Measurements from ENCODE around the gene COX7A2L. TPM values are rescaled to one million over a fixed set of nuclear protein-coding genes. Genes with fewer than 3 reads are reported as not detected.

Gene COX7A2L
- total RNA-seq, 1 donor from 2014 or later = 80.7 TPM

- no peaks in the 10 kb centered on the region for H3K9me3 ChIP-seq
- DNase-seq (no peak), ATAC-seq (no peak)
- intact Hi-C loops (cut with DNase I) = no loop called here
- no peak for TF ChIP-seq CTCF (IDR thresholded peaks at IDR 0.05)
- H3K27me3 ChIP-seq = no peaks in the 10 kb centered on the region
- H3K4me1 ChIP-seq = no peaks in the 10 kb centered on the region
- H3K36me3 ChIP-seq = peaks cover 45% of the 10 kb centered on the region
- no peak overlapping the region for H3K27ac ChIP-seq
- no peak overlapping the region for H3K4me3 ChIP-seq
Observed at GRCh38 chr2:42324949-42325348, 36.1 kb downstream of the COX7A2L start.

- no peak for TF ChIP-seq CTCF (IDR thresholded peaks at IDR 0.05)
- ATAC-seq = no peak
- Histone ChIP-seq H3K9me3 (no peaks in the 10 kb centered on the region), H3K27me3 (no peaks in the 10 kb centered on the region), H3K4me1 (no peaks in the 10 kb centered on the region), H3K4me3 (no peak overlapping the region), H3K36me3 (peaks cover 45% of the 10 kb centered on the region), H3K27ac (no peak overlapping the region)
- DNase-seq = no peak
- intact Hi-C loops (cut with DNase I) = no loop called here
Observed at GRCh38 chr2:42324244-42324643, 36.8 kb downstream of the COX7A2L start.

GRCh38 chr2:42321452-42322064, 39.5 kb downstream of the COX7A2L start:
- Histone ChIP-seq H3K36me3 (peaks cover 54% of the 10 kb centered on the region), H3K4me1 (no peaks in the 10 kb centered on the region), H3K27ac (no peak overlapping the region), H3K4me3 (no peak overlapping the region), H3K27me3 (no peaks in the 10 kb centered on the region), H3K9me3 (no peaks in the 10 kb centered on the region)
- no peak for ATAC-seq
- intact Hi-C loops (cut with DNase I) = no loop called here
- no peak for TF ChIP-seq CTCF (IDR thresholded peaks at IDR 0.05)
- no peak for DNase-seq

GRCh38 chr2:42319265-42319664, 41.8 kb downstream of the COX7A2L start:
- no peaks in the 10 kb centered on the region for H3K27me3 ChIP-seq
- DNase-seq = no peak
- no peak for ATAC-seq
- intact Hi-C loops (cut with DNase I) = no loop called here
- H3K27ac ChIP-seq = no peak overlapping the region
- H3K4me3 ChIP-seq = no peak overlapping the region
- peaks cover 45% of the 10 kb centered on the region for H3K36me3 ChIP-seq
- H3K9me3 ChIP-seq = no peaks in the 10 kb centered on the region
- no peaks in the 10 kb centered on the region for H3K4me1 ChIP-seq
- TF ChIP-seq CTCF (IDR thresholded peaks at IDR 0.05) = no peak

- no peak overlapping the region for H3K27ac ChIP-seq
- H3K9me3 ChIP-seq = no peaks in the 10 kb centered on the region
- intact Hi-C loops (cut with DNase I) = no loop called here
- peaks cover 45% of the 10 kb centered on the region for H3K36me3 ChIP-seq
- ATAC-seq = no peak
- H3K4me3 ChIP-seq = no peak overlapping the region
- no peak for TF ChIP-seq CTCF (IDR thresholded peaks at IDR 0.05)
- H3K4me1 ChIP-seq = no peaks in the 10 kb centered on the region
- H3K27me3 ChIP-seq = no peaks in the 10 kb centered on the region
- no peak for DNase-seq
Observed at GRCh38 chr2:42317945-42318344, 43.1 kb downstream of the COX7A2L start.

- no peaks in the 10 kb centered on the region for H3K27me3 ChIP-seq
- no peaks in the 10 kb centered on the region for H3K4me1 ChIP-seq
- peaks cover 45% of the 10 kb centered on the region for H3K36me3 ChIP-seq
- H3K9me3 ChIP-seq = no peaks in the 10 kb centered on the region
- H3K27ac ChIP-seq = no peak overlapping the region
- DNase-seq (no peak), ATAC-seq (no peak)
- no peak overlapping the region for H3K4me3 ChIP-seq
- no peak for TF ChIP-seq CTCF (IDR thresholded peaks at IDR 0.05)
- intact Hi-C loops (cut with DNase I) = no loop called here
Observed at GRCh38 chr2:42317486-42317885, 43.5 kb downstream of the COX7A2L start.
